Activated gamma-delta T cell treated with Interleukin-2 at 50 U/mL for 16 hours (primary cell): ENCODE results near the gene KLRC4.
"Not testable (repeated sequence)": the region's sequence is repeated elsewhere in the genome, so short reads cannot be mapped to it uniquely, and the experiment has no call there.

Experiments
- DNase-seq: peaks from one replicate; pipeline ENCODE4 v3.0.0-alpha.2; 2020

The KLRC4 gene

GRCh38 chr12:10396176-10396575 is 13.4 kb downstream of the KLRC4 start:
- not testable (repeated sequence) for DNase-seq

DNA sequence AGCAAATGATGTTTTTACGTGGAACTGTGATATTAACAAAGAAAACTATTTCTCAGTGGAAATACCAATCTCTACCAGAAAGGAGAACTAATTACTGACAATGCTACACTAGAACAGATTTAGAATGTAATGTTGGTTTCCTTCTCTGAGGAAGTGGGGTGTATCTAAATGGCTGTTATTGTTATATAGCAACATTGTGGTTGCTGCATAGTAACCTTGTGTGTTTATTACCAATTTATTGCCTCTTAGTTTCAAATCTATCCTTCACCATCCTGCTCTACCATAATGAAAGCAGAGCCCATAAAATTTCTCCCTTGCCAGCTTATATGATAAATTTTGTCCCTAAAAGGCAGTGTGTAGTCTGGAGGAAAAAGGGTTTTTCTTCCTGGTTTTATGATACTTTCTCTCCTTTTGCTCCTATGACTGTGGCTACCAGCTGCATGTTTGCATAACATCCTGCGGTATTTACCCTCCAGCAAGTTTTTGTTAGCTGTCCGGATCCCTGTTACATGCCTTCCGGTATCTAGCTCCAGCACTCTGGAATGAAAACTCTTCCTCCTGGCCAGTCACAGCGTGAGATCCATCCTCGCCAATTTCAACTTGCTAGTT is 14.1 kb downstream of the KLRC4 start:
- DNase-seq, result no peak

- DNase-seq, result not testable (repeated sequence)
These were observed 14.9 kb downstream of the KLRC4 start for GRCh38 chr12:10394531-10395152.

DNA sequence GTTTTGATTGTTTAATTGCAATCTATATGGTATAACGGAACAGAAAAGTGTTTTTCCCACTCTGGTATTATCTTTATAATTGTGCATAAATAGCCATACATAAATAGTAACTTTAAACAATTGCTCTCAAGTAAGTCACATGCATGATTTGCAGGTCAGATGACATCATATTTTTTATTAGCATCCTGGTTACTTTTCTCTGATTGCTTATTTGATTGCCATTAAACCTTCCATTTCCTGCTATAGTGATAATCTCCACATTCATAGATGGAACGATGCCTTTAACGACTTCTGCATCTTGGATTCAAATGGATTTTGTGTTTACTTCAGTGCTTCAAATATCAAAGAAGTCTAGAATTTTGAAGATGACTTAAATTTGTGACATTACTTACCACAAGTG is 16.3 kb downstream of the KLRC4 start:
- no peak for DNase-seq

DNA sequence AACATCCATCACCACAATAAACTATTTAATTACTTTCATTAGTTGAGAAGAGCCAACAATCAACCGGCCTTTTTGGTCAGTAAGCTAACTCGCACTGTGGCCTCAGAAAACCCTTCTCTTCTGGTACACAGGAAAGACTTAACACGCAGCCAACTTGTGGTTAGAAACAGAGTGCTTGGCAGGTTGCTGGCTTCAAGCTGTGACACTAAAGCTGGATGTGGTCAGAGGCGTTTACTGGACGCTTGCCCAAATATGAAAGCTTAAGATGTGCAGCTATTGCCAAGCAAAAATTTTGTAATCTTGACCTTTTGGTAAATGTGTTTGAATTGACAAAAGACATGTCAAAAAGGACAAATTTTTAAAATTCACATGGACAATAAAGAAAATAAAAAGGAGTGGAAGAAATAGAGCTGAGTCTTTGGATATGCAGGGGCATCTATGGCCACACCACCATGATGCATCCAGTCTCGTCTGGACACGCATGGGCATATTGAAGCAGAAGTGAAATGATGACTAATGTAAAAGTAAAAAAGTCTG is 17.1 kb downstream of the KLRC4 start:
- DNase-seq, result peak; percentile 52

- not testable (repeated sequence) for DNase-seq
These were observed 18.6 kb downstream of the KLRC4 start for GRCh38 chr12:10390991-10391390.

DNA sequence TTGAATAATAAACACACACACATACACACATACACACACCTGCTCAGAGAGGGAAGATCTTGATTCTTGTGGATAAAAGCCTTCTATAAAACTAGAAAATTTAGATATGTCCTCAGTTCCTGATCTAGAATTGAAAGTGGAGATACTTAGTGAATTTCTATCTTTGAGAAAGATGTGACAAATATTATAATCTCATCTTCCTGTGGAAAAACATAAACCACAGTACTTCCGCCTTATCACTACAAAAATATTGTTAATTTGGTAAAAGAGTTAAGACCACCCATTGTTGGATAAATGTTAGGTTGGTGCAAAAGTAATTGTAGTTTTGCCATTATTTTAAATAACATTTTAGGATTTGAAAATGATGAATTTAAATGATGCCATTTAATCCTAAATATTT is 19.7 kb downstream of the KLRC4 start, which contains the start of gene KLRK1:
TSS of gene KLRK1 (minus strand) at position 138 of the 400 bp plus-strand sequence. CDS start 1,231 bp downstream, outside the sequence.
- no peak for DNase-seq

- DNase-seq, result no peak
These were observed 20.7 kb downstream of the KLRC4 start for GRCh38 chr12:10388624-10389413.

DNA sequence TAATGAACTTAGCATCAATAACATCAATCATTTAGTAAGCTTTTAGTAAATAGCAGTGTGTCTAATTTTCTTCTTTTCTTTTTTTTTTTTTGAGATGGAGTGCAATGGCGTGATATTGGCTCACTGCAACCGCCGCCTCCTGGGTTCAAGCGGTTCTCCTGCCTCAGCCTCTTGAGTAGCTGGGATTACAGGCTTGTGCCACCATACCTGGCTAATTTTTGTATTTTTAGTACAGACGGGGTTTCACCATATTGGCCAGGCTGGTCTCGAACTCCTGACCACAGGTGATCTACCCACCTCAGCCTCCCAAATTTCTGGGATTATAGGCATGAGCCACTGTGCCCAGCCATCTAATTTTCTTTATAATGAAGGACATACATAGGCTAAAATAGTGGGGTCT is 22.1 kb downstream of the KLRC4 start:
- not testable (repeated sequence) for DNase-seq

GRCh38 chr12:10386857-10387256 is 22.7 kb downstream of the KLRC4 start:
- DNase-seq, result no peak

GRCh38 chr12:10385166-10385613 is 24.4 kb downstream of the KLRC4 start:
- DNase-seq, result no peak

DNA sequence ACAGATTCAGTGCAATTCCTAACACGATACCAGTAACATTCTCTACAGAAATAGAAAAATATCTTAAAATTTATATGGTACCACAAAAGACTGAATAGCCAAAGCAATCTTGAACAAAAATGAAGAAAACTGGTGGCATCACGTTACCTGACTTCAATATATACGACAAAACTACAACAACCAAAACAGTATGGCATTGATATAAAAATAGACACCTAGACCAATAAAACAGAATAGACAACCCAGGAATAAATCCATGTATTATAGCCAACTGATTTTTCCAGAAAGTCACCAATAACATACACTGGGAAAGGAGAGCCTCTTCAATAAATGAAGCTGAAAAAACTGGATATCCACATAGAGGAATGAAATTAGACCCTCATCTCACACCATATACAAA is 25.4 kb downstream of the KLRC4 start:
- no peak for DNase-seq

DNA sequence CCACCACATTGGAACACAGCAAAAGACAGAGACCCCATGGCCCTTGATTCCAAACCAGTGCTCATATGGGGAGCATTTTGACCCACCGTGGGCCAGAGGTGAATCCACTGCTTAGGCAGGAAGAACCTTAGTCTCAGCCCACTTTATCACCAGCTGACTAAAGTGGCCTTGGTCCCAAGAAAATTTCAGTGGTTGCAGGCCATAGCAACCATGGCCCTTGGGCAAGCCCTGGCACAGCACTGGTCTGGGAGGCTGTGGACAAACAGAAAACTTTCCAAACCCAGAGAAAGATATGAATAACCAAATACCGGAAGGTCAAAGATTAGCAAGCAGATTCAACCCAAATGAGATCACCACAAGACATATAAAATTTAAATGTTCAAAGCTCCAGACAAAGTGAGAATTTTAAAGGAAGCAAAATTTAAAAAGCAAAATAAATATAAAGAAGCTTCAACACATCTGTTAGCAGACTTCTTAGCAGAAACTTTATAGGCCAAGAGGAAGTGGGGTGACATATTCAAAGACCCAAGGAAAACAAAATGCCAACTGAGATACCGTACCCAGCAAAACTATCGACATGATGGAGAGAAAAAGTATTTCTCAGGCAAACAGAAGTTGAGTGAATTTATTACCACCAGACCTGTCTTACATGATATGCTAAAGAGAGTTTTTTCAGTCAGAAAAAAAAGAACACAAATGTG is 27.5 kb downstream of the KLRC4 start:
- DNase-seq, result no peak

DNA sequence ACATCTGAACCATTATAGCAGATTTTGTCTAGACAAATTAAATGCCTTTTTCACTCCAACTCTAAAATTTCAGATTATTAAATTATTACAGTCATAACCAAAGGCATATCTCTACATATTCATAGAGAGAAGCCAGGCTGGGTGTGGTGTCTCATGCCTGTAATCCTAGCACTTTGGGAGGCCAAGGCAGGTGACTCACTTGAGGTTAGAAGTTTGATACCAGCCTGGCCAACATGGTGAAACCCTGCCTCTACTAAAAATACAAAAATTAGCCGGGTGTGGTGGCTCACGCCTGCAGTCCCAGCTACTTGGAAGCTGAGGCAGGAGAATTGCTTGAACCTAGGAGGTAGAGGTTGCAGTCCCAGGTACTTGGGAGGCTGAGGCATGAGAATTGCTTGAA is 30.8 kb downstream of the KLRC4 start:
- not testable (repeated sequence) for DNase-seq

GRCh38 chr12:10374624-10375018 is 34.9 kb downstream of the KLRC4 start:
- no peak for DNase-seq

GRCh38 chr12:10372559-10372958 is 37.0 kb downstream of the KLRC4 start:
- no peak for DNase-seq

- not testable (repeated sequence) for DNase-seq
These were observed 37.5 kb downstream of the KLRC4 start for GRCh38 chr12:10371893-10372535.

DNA sequence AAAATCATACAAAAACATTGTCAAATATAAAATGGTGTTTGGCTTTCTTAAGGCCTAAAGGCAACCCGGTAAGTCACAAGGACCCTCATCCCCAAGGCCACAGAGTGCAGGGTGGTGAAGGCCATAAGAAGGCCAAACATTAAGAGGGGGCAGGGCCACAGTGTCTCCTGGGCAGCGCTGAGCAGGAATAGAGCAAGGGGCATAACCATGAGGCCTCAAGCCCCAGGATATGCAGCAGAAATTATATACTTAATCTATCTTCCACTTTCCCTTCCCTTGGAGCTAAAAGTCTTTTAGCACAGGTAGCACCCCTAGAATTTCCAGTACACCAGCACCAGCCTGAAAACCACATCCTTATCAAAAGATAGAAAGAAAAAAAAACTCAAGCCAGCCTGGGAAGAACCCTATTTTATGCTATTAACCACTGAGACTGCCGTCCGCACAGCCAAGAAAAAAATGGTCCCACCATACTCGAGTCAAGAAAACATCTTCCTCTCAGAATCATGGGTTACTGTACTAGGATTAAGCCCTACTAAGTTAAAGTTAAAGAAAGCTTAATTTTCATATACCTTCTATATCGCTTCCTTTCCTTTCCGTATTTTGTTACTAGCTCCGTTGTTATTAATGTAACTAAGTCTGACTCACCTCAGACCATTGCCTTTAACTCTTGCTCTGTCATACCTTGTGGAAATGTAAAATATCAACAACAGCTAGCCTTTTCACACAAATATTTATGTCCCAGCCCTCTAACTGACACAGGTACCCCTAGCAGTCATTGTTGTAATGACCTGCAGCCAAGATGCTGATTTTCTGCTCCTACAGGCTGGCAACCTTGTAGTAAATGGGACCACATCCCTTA is 39.8 kb downstream of the KLRC4 start:
- DNase-seq, result no peak

GRCh38 chr12:10368206-10369171 is 41.1 kb downstream of the KLRC4 start:
- no peak for DNase-seq

GRCh38 chr12:10367714-10368113 is 41.8 kb downstream of the KLRC4 start:
- DNase-seq, result not testable (repeated sequence)
